ENCODE data around the gene KCNJ12.
"Not testable (repeated sequence)": the region's sequence is repeated elsewhere in the genome, so short reads cannot be mapped to it uniquely, and the experiment has no call there.

The KCNJ12 gene

DNA sequence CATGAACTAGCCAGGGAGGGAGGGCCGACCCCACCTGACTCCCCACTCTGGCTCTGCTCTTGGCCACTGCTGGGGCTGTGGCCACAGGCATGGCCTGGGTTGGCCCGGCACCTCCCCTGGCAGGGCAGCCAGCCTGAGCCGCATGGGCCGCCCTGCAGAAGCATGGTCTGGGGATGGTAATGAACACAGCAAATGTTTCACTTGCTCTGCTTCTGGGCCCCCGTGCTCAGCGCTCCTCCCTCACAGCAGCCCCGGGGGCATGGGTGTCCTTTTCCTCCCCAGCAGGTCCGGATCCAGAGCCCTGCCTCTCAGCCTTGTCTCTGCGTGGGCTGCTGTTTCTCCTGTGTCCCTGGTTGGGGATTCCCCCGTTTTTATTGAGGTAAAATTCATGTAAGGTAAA is 30.9 kb upstream of the KCNJ12 start:
- DNase-seq (ENCODE audit: insufficient read length, low spot score): no peak
- FAIRE-seq: no peak
- TF ChIP-seq POLR2A (IDR thresholded peaks at IDR 0.05; ENCODE audit: low read depth, low read length): no peak

DNA sequence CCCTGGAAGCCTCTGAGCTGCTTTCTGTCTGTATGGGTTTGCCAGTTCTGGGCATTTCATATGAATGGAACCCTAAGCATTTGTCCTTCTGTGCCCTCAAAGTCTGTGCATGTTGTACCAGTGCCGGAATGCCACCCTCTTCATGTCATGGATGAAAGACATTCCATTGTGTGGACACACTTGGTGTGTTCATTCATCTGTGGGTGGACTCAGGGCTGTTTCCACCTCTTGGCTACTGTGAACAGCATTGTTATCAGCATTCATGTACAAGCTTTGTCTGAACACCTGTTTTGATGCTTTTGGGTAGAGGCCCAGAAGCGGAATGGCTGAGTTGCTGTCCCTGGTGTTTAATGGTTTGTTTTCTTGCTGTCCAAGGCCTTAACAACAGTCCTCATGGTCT is 30.1 kb upstream of the KCNJ12 start:
- not testable (repeated sequence) for FAIRE-seq; DNase-seq (ENCODE audit: insufficient read length, low spot score)

GRCh38 chr17:21346651-21347250 is 29.4 kb upstream of the KCNJ12 start:
- FAIRE-seq; DNase-seq (ENCODE audit: insufficient read length, low spot score): not testable (repeated sequence)

GRCh38 chr17:21347660-21348059 is 28.5 kb upstream of the KCNJ12 start:
- DNase-seq (ENCODE audit: insufficient read length, low spot score); FAIRE-seq: not testable (repeated sequence)

DNA sequence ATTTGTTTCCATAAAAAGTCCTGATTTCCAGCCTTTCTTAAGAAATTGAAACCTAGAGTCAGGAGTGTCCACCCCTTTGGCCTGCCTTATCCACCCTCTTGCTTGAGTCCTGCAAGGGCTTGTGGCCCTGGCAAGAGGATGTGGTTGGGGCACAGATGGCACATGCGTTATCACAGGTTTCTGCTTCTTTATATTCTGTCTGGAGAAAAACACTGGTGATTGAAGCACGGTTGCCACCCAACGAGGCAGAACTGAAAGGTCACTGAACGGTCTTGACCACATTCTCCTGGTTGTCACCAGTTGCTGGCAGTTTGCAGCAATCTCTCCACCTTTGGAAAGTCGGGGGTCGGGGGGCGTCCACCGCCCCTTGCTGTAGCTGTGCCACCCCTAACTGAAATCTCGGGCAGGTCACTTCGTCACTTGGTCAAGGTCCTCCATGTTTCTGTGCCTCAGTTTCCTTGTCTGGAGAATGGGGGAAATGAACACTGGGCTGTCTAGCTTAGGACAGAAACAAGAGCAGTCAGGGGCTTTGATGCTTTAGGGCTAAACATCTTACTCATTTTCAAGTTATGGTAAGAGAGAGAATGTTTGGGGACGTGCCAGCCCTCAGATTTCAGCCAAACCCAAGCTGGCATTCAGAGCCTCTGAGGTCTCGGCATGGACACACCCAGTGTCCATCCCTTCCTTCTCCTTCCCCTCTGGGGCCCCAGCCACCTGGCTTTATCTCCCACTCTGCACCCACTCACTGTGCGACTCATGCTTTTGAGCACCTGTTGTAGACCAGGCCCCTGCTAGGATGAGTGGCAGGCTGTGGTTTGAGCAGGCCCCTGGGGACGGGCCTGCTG is 27.9 kb upstream of the KCNJ12 start:
- not testable (repeated sequence) for FAIRE-seq

DNA sequence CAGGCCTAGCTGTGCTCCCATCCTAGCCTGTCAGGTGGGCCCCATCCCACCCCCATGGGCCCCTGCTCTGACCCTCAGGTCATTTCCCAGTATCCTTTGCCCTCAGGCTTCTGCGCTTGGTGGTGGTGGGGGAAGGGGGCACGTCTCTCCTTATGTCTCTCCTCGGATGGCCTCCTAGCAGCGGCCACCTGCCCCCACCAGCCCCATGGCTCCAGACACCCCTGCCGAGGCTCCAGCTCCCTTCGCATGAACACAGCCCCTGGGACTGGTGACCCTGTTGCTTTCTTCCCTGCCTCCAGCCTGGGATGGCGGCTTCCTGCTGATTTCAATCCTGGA is 27.3 kb upstream of the KCNJ12 start:
- not testable (repeated sequence) for FAIRE-seq; DNase-seq (ENCODE audit: insufficient read length, low spot score)

More for the DNA sequence above, 27.9 kb upstream of the KCNJ12 start:
- DNase-seq (ENCODE audit: insufficient read length, low spot score): not testable (repeated sequence)

DNA sequence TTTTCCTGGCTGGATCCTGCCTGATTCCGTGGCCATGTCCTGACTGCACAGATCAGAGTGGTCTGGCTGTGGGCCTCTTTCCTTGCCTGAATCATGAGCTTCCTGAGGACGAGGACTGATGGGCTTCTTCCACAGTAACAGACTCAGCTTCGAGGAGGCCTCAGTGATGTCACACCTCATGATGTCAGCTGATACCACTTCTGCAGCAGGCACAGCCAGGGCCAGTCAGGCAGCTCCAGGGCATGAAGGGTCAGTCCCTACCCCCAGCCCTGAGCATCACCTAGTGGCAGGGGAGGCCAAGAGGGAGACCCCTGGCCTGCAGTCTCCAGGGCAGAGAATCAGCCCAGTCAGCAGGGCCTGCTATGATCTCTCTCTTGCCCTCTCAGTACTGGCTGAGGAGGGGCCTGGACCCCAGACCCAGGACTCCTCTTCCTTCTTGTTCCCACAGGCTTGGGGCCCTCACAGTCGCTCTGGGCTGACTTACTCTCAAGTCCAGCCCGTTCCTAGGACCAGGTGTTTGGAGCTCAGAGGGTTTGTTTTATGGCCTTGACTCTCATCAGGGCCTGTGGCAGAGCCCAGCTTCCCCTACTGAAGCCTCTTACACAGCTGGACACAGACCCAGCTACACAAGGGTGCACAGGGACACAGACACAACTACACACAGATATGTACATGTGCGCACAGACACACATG is 26.7 kb upstream of the KCNJ12 start:
- DNase-seq (ENCODE audit: insufficient read length, low spot score); FAIRE-seq: not testable (repeated sequence)

GRCh38 chr17:21350495-21350894 is 25.7 kb upstream of the KCNJ12 start:
- FAIRE-seq; DNase-seq (ENCODE audit: insufficient read length, low spot score): not testable (repeated sequence)

DNA sequence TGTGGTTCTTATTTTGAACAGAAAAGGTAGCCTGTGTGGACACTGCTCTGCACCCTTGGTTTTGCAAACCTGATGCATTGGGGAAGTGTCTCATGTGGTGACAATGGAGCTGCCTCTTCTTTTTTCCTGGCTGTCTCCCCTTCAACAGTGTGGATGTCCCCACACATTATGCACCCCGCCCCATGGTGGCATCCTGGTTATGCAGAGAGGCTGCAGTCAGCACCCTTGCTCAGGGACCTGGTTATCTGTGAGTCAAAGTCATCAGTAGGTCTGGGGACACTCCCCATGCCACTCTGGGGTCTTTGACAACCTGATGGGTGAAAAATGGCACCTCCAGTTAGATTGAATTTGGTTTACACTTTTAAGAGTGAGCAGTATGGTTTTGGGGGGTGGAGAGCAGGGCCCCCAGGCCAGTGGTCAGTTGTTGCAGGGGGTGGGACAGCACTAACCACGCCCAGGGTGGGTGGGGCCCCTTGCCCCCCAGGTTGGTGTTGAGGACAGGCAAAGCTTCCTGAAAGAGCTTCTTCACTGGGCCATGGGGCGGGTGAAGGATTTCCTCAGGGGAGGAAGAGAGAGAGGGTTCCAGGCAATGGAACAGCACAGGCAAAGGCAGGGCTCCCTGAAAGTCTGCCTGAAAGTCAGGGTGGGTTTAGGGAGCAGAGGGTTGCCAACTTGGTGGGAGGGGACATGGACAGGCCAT is 24.6 kb upstream of the KCNJ12 start:
- DNase-seq (ENCODE audit: insufficient read length, low spot score): no peak
- no peak for FAIRE-seq
- no peak for TF ChIP-seq POLR2A (IDR thresholded peaks at IDR 0.05; ENCODE audit: low read depth, low read length)

- FAIRE-seq: no peak
- no peak for TF ChIP-seq POLR2A (IDR thresholded peaks at IDR 0.05; ENCODE audit: low read depth, low read length)
- DNase-seq (ENCODE audit: insufficient read length, low spot score): no peak
These were observed 23.8 kb upstream of the KCNJ12 start for GRCh38 chr17:21352221-21352980.

GRCh38 chr17:21352981-21353265 is 23.2 kb upstream of the KCNJ12 start:
- FAIRE-seq (no peak), DNase-seq (ENCODE audit: insufficient read length, low spot score) (no peak)
- no peak for TF ChIP-seq POLR2A (IDR thresholded peaks at IDR 0.05; ENCODE audit: low read depth, low read length)

GRCh38 chr17:21353326-21354010 is 22.7 kb upstream of the KCNJ12 start:
- FAIRE-seq (no peak), DNase-seq (ENCODE audit: insufficient read length, low spot score) (no peak)
- no peak for TF ChIP-seq POLR2A (IDR thresholded peaks at IDR 0.05; ENCODE audit: low read depth, low read length)

GRCh38 chr17:21354796-21355385 is 21.3 kb upstream of the KCNJ12 start:
- no peak for DNase-seq (ENCODE audit: insufficient read length, low spot score)
- no peak for TF ChIP-seq POLR2A (IDR thresholded peaks at IDR 0.05; ENCODE audit: low read depth, low read length)
- no peak for FAIRE-seq

All from H54 (cell line).